Activated naive CD8-positive, alpha-beta T cell (primary cell): ENCODE results near the gene PDE8A.
A peak's percentile ranks its signal among the peaks of the same experiment; 100 is the strongest.

Source experiments
- H3K27ac Mint-ChIP-seq: one replicate; pipeline ENCODE4 v1.8.0; 2021; ENCODE audit warnings: mixed read lengths
- H3K27me3 Mint-ChIP-seq: one replicate; pipeline ENCODE4 v1.8.0; 2021; ENCODE audit warnings: mixed read lengths
- H3K36me3 Mint-ChIP-seq: one replicate; pipeline ENCODE4 v1.8.0; 2021; ENCODE audit warnings: mixed read lengths
- H3K4me1 Mint-ChIP-seq: one replicate; pipeline ENCODE4 v1.8.0; 2021; ENCODE audit warnings: low read depth, mixed read lengths
- H3K4me3 Mint-ChIP-seq: one replicate; pipeline ENCODE4 v1.8.0; 2021; ENCODE audit warnings: mild to moderate bottlenecking, mixed read lengths
- H3K9me3 Mint-ChIP-seq: one replicate; pipeline ENCODE4 v1.8.0; 2021; ENCODE audit warnings: low read depth, mixed read lengths

Gene PDE8A, protein sequence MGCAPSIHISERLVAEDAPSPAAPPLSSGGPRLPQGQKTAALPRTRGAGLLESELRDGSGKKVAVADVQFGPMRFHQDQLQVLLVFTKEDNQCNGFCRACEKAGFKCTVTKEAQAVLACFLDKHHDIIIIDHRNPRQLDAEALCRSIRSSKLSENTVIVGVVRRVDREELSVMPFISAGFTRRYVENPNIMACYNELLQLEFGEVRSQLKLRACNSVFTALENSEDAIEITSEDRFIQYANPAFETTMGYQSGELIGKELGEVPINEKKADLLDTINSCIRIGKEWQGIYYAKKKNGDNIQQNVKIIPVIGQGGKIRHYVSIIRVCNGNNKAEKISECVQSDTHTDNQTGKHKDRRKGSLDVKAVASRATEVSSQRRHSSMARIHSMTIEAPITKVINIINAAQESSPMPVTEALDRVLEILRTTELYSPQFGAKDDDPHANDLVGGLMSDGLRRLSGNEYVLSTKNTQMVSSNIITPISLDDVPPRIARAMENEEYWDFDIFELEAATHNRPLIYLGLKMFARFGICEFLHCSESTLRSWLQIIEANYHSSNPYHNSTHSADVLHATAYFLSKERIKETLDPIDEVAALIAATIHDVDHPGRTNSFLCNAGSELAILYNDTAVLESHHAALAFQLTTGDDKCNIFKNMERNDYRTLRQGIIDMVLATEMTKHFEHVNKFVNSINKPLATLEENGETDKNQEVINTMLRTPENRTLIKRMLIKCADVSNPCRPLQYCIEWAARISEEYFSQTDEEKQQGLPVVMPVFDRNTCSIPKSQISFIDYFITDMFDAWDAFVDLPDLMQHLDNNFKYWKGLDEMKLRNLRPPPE

DNA sequence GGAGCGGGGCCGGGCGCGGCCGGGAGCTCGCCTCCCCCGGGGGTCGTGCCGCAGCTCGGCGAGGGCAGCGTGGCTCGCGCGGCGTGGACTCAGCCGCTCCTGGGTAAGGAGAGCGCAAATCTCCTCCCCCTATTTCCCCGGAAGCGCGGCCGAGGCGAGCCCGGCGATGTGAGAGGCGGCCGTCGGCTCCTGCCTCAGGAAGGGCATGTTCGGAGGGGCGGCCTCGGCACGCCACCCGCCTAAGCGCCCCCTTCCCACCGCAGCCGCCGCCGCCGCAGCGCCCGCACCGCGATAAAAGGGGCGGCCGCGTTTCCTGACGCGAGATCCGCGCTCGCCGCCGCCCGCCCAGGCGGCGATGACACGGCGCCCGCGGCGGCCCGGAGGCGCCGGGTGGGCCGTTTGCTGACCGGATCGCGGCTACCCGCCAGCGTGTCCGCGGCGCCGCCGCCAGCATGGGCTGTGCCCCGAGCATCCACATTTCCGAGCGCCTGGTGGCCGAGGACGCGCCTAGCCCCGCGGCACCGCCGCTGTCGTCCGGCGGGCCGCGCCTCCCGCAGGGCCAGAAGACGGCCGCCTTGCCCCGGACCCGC is at the start of gene PDE8A:
TSS of gene PDE8A (plus strand) at position 146 of the 590 bp plus-strand sequence. CDS start at position 453, 307 bp downstream.
- Mint-ChIP-seq H3K36me3 (no peaks in the 10 kb centered on the region), H3K4me3 (peak within 1 kb of the TSS; percentile 95), H3K4me1 (peaks cover 48% of the 10 kb centered on the region)

DNA sequence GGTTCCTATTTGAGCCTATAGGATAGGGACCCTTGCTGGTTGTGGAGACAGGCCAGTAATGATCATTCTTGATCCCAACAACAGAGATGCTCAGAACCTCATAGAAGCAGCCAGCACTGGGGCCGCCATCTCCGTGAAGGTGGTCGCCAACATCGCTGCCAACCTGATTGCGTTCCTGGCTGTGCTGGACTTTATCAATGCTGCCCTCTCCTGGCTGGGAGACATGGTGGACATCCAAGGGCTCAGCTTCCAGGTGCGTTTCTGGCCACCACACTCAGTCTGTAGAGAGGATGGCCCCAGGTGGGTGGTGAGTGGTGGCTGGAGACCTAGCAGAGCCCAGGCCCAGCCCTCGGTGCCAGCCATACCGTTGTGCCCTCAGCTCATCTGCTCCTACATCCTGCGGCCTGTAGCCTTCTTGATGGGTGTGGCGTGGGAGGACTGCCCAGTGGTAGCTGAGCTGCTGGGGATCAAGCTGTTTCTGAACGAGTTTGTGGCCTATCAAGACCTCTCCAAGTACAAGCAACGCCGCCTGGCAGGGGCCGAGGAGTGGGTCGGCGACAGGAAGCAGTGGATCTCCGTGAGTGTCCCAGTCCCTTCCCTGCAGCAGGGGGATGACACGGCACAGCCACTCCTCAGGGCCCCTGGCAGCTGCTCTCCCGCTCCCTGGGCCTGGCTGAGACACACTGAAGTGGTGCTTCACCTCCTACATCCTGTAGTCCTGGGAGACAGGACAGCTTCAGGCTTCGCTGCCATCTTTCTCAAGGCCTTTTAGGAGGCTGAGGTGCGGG is 46.5 kb upstream of the PDE8A start:
- H3K9me3 Mint-ChIP-seq = no peaks in the 10 kb centered on the region
- peaks cover 2% of the 10 kb centered on the region for H3K27me3 Mint-ChIP-seq
- H3K27ac Mint-ChIP-seq = no peak overlapping the region
- H3K4me1 Mint-ChIP-seq = no peaks in the 10 kb centered on the region
- H3K36me3 Mint-ChIP-seq = no peaks in the 10 kb centered on the region
- H3K4me3 Mint-ChIP-seq = no peak overlapping the region

More for the DNA sequence above, at the start of gene PDE8A:
- no peaks in the 10 kb centered on the region for H3K27me3 Mint-ChIP-seq
- H3K27ac Mint-ChIP-seq = peak within 1 kb of the TSS; percentile 96
- H3K9me3 Mint-ChIP-seq = no peaks in the 10 kb centered on the region

DNA sequence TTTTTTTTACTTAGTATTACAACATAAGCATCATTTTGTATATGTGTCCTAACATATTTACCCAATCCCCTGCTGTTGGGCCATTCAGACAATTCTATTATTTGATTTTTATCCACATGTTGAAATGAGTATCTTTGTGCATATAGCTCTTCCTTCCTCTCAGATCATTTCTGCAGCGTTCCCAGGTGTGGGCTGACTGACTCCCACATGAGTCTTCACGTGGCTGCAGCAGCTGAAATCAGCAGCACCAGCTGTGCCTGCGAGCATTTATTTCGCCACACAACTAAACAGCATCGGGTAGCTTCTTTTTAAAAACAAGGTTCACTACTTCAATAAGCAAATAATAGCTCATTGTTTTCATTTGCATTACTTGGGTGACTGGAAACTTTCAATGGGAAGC is 44.5 kb upstream of the PDE8A start:
- H3K36me3 Mint-ChIP-seq = no peaks in the 10 kb centered on the region
- H3K27ac Mint-ChIP-seq = no peak overlapping the region
- H3K4me1 Mint-ChIP-seq = no peaks in the 10 kb centered on the region
- no peaks in the 10 kb centered on the region for H3K9me3 Mint-ChIP-seq
- no peak overlapping the region for H3K4me3 Mint-ChIP-seq
- H3K27me3 Mint-ChIP-seq = peaks cover 2% of the 10 kb centered on the region

DNA sequence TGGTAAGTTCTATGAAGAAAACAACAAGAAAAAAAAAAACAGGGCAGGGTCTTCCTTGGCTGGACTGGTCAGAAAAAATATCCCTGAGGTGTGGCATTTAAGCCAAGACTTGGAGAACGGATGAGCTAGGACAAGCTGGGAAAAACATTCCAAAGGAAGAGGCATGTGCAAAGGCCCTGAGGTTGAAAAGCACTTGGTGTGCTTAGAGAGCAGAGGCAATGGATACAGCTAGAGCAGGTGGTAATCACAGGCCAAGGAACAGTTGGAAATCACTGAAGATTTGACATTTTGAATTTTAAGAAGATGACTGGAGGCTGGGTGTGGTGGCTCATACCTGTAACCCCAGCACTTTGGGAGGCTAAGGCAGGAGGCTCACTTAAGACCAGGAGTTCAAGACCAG is 42.9 kb upstream of the PDE8A start:
- H3K4me3 Mint-ChIP-seq = no peak overlapping the region
- H3K9me3 Mint-ChIP-seq = no peaks in the 10 kb centered on the region
- H3K27me3 Mint-ChIP-seq = peaks cover 2% of the 10 kb centered on the region
- H3K27ac Mint-ChIP-seq = no peak overlapping the region
- no peaks in the 10 kb centered on the region for H3K36me3 Mint-ChIP-seq
- H3K4me1 Mint-ChIP-seq = no peaks in the 10 kb centered on the region

DNA sequence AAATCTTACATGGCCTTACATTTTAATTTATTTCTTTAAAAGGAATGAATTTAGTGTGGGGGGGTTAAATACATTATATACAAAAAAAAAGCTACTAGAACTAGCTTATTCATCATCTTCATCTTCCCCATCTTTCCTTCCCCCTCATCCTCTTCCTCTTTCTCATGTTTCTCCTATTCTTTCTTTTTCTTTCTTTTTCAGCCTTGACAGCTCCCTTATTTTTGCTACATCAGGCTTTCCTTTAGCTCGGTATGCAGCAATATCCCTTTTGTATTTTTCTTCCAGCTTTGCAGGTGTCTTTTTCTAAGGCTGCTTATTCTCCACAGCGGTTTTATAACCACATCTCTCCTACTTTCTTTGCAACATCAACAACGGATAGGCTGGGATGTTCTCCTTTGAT is 41.3 kb upstream of the PDE8A start:
- Mint-ChIP-seq H3K4me1 (no peaks in the 10 kb centered on the region), H3K27ac (no peak overlapping the region), H3K4me3 (no peak overlapping the region)

DNA sequence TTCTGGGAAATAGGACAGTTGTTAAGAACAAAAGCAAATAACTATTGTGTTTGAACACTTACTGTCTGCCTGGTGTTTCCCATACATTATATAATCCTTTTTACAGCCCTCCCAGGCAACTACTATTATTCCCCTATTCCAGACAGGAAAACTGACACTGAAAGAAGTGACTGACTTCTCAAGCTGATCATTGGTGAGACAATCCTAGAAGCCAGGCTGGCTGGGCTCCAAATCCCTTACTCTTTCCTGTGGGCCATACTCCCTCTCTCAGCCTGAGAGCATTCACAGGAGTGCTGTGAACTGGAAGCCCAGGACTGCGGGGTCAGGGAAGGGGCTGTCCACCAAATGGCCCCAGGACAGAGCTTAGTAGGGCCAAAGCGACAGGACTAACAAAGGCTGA is 39.2 kb upstream of the PDE8A start:
- no peaks in the 10 kb centered on the region for H3K9me3 Mint-ChIP-seq
- H3K36me3 Mint-ChIP-seq = no peaks in the 10 kb centered on the region
- H3K27ac Mint-ChIP-seq = no peak overlapping the region
- no peaks in the 10 kb centered on the region for H3K27me3 Mint-ChIP-seq
- no peak overlapping the region for H3K4me3 Mint-ChIP-seq
- H3K4me1 Mint-ChIP-seq = no peaks in the 10 kb centered on the region

More for the DNA sequence above, 41.3 kb upstream of the PDE8A start:
- H3K9me3 Mint-ChIP-seq = no peaks in the 10 kb centered on the region
- H3K36me3 Mint-ChIP-seq = no peaks in the 10 kb centered on the region
- peaks cover 2% of the 10 kb centered on the region for H3K27me3 Mint-ChIP-seq

DNA sequence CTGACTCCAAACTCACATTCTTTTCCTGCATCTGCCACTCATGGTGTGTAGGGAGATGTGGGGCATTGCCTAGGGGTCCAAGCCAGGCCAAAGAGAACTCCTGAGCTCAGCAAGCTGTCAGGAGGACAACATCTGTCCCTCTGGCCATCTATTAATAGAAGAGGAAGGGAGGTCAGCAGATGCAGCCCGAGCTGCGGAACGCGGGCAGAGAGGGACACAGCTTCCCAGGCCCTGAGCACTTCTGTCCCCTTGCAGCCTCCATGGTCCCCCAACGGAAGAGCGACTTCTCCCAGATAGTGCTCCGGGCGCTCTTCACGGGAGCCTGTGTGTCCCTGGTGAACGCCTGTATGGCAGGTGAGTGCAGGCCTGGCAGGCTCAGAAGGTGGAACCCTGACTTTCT is 37.3 kb upstream of the PDE8A start:
- Mint-ChIP-seq H3K27me3 (no peaks in the 10 kb centered on the region), H3K36me3 (no peaks in the 10 kb centered on the region), H3K4me3 (no peak overlapping the region), H3K4me1 (no peaks in the 10 kb centered on the region), H3K9me3 (no peaks in the 10 kb centered on the region), H3K27ac (no peak overlapping the region)

DNA sequence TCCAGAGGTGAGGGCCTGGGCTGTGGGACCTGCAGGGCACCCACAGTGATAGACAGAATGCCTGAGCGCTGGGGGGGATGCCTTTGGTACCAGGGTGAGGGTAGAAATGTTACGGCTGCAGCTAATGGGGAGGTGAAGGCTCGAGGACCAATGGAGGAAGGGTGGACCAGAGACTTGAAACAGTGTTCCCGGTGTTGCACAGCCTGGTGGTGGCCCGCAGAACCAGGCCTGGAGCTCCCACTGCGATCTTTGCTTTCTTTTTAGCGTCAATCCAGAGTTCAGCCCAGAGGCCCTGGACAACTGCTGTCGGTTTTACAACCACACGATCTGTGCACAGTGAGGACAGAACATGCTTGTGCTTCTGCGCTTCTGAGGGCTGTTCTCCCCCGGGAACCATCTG is 36.8 kb upstream of the PDE8A start:
- Mint-ChIP-seq H3K4me3 (no peak overlapping the region), H3K36me3 (no peaks in the 10 kb centered on the region), H3K27ac (no peak overlapping the region), H3K27me3 (no peaks in the 10 kb centered on the region), H3K4me1 (no peaks in the 10 kb centered on the region), H3K9me3 (no peaks in the 10 kb centered on the region)

DNA sequence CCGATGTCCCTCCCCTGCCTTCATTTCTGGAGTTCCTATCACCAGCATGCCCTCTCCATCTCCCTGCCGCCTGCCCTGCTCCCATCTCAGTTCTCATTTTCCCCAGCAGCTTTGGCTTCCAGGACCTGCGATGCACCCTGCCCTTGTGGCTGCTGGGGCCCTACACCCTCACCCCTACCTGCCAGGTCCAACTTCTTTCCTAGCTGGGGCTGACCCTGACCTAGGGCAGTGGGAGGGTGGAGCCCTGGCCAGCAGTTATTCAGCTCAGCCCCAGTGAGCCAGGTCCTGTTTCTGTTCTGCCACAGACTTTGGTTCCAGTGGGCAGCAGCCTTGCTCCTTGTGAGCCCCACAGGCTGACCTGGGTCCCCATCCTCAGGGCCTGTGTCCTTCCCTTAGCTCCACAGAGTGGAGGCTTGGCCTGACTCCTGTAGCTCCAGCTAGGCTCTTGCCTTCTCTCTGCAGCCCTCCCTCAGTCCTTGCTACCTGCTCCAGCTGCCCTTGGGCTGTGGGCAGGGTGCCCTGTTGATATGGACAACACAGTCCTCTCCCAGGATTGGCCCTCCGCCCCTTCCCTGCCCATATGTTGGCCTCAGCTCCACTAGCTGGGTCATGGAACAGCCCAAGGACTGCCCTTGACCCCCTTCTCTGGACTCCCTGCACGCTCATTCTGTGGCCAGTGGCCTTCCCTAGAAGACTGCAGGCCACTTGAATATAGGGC is 34.7 kb upstream of the PDE8A start:
- Mint-ChIP-seq H3K27me3 (no peaks in the 10 kb centered on the region), H3K27ac (no peak overlapping the region), H3K9me3 (no peaks in the 10 kb centered on the region), H3K36me3 (no peaks in the 10 kb centered on the region), H3K4me1 (no peaks in the 10 kb centered on the region), H3K4me3 (no peak overlapping the region)

DNA sequence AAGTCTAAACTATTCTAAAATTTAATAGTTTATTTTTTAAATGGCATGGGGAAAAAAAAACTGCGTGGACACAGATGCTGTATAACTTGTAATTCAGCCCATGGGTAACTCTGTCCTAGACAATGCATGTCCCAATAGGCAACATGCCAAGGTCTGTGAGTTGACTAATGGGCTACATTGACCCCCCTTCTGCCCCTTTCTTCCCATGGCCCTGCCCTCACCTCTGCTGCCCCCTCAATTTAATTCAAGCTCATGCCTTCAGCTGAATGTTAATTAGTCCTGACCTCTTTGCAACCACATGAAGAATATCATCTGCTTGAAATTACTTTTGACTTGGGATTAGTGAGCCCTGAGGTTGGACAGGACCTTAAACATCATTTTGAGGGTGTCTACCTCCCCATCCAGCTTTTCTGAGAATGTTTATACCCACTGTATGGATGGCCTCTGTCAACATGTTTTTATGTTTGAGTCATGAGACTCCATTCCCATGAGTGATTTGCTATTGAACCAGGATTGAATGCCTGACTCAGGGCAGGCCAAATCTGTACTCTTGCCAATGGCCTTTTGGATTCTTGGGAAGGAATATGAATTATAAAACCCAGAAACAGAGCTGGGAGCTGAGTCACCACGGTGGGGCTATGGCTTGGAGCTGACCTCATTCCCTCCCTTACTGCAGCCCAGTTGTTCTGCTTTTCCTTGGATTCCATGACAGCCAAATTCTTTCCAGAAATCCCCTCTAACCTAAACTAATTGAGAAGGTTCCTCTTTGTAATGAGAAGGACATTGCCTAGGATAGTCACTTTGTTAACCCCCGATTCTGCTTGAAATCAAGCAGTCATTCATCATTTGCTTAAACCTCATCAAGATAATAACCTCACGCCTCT is 33.5 kb upstream of the PDE8A start:
- Mint-ChIP-seq H3K9me3 (no peaks in the 10 kb centered on the region), H3K4me3 (no peak overlapping the region), H3K4me1 (no peaks in the 10 kb centered on the region), H3K27ac (no peak overlapping the region), H3K27me3 (no peaks in the 10 kb centered on the region), H3K36me3 (no peaks in the 10 kb centered on the region)

DNA sequence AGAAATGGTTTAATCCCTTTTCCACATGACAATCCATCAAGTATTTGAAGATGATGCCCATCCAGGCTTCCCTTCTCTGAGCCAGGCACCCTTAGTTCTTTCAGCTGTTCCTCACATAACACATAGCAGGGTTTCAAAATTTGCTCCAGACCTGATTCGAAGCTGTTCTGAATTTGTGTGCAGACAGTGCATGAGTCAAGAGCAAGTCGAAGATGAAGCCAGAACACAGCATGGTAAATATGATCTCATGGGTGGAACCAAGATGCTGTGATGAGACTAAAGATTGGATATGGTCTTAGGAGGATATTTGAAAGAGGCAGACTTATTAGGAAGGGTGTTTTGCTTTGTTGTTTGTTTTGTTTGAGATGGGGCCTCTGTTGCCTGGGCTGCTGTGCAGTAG is 32.6 kb upstream of the PDE8A start:
- no peaks in the 10 kb centered on the region for H3K27me3 Mint-ChIP-seq
- no peak overlapping the region for H3K4me3 Mint-ChIP-seq
- H3K27ac Mint-ChIP-seq = no peak overlapping the region
- H3K4me1 Mint-ChIP-seq = no peaks in the 10 kb centered on the region
- no peaks in the 10 kb centered on the region for H3K9me3 Mint-ChIP-seq
- H3K36me3 Mint-ChIP-seq = no peaks in the 10 kb centered on the region

DNA sequence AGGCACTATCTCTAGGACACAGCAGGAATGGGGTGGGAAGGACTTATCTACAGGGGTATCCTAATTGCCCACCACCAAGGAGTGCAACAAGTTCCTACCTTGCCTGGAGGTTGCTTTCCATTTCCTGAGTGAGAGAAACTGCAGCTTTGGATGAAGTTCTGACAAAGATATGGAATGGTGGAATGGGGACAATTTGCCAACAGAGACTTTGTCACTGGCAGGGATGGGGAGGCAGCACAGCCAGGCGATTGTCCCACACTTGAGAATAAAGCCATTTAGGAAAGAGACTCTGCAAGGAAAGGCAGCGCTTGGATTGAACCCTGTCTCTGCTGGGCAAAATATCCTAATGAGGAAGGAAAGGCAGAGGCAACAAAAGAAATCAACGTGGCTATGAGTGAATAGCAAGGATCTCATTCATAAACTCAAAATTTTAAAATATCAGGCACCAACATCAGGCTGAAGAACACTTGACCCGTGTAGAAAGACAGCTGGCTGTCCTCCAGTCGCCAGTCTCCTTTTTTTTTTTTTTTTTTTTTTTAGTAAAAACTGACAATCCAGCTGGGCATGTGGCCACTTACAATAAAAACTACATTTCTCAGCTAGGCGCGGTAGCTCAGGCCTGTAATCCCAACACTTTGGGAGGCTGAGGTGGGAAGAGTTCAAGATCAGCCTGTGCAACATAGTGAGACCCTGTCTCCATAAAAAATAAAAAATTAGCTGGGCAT is 31.6 kb upstream of the PDE8A start:
- no peak overlapping the region for H3K4me3 Mint-ChIP-seq
- no peaks in the 10 kb centered on the region for H3K27me3 Mint-ChIP-seq
- no peak overlapping the region for H3K27ac Mint-ChIP-seq
- no peaks in the 10 kb centered on the region for H3K36me3 Mint-ChIP-seq
- no peaks in the 10 kb centered on the region for H3K4me1 Mint-ChIP-seq
- no peaks in the 10 kb centered on the region for H3K9me3 Mint-ChIP-seq

DNA sequence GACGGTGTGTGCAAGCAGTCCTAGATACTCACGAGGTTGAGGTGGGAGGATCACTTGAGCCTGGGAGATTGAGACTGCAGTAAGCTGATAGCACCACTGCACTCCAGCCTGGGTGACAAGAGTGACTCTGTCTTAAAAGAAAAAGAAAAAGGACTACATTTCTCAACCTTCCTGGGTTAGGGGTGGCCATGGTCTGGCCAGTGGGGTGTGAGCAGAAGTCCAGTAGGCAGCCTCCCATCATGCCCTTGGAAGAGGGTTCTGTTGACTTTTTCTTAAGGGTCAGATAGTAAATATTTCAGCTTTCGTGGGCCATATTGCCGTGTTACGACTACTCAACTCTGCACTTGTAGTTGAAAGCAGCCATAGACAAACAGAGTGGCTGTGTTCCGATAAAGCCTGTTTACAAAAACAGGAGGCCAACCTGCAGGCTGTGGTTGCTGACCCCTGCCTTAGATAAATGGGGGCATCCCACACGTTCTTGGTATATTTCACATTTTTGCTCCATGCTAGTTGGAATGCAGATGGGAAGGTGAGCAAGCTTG is 31.0 kb upstream of the PDE8A start:
- H3K4me3 Mint-ChIP-seq = no peak overlapping the region
- no peaks in the 10 kb centered on the region for H3K36me3 Mint-ChIP-seq
- no peaks in the 10 kb centered on the region for H3K27me3 Mint-ChIP-seq
- no peaks in the 10 kb centered on the region for H3K4me1 Mint-ChIP-seq
- H3K9me3 Mint-ChIP-seq = no peaks in the 10 kb centered on the region
- no peak overlapping the region for H3K27ac Mint-ChIP-seq
